Activated naive CD4-positive, alpha-beta T cell treated with Interleukin-2 at 50 U/mL for 16 hours (primary cell): Measurements from ENCODE around the gene MILR1.
"Not testable (repeated sequence)": the region's sequence is repeated elsewhere in the genome, so short reads cannot be mapped to it uniquely, and the experiment has no call there.

Source experiments
- DNase-seq: peaks from one replicate; pipeline ENCODE4 v3.0.0-alpha.2; 2020

Gene MILR1

DNA sequence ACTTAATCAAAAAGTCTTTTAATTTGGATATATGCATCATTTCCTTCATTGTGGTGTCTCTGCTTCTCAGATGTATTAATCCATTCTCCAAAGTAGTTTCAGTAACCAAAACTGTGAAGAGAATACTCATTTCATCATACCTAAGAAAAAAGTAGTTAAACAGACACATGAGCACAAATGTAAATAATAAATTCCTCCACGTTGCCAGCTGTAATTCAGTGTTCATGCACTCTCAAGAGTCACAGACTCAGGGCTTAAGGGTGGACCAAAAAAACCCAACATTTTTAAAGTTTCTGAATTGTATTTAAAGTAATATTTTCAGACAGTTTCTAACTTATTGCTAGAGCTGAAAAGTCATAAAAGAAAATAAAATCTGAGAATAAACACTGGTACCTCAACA is 28.9 kb downstream of the MILR1 start:
- DNase-seq: no peak

DNA sequence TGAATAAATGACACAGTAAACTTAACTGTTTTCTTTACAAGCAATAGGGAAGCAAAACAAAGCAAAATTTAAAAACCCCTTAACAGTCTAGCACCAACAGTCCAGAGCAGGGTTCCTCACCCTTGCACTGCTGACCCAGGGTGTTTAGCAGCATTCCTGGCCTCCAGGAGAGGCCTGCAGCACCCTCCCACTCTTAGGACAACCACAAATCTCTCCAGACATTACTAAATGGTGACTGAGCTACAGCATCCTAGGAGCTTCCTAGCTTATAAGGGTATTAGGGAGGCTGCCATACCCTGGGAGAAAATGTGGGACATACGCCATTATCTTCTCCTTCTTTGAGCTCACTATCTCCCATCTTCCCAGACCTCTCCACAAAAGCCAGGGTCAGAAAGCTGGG is 32.0 kb downstream of the MILR1 start:
- DNase-seq: no peak

DNA sequence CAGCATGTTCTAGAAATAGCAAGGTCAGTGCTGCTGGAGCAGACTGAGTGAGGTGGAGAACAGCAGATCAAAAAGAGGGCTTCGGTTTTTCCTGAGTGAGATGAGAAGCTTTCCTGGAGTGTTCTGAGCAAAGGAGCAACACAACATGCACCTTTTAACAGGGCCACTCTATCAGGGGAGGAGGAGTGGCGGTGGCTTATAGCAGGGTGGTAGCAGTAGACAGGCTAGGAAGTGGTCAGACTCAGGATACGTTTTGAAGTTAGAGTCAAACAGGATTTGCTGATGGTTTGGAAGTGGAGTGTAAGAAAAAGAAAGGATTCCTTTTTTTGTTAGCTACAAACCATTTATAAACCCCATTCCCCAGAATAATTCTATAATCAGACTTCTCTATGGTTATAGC is 35.5 kb downstream of the MILR1 start:
- DNase-seq: no peak

DNA sequence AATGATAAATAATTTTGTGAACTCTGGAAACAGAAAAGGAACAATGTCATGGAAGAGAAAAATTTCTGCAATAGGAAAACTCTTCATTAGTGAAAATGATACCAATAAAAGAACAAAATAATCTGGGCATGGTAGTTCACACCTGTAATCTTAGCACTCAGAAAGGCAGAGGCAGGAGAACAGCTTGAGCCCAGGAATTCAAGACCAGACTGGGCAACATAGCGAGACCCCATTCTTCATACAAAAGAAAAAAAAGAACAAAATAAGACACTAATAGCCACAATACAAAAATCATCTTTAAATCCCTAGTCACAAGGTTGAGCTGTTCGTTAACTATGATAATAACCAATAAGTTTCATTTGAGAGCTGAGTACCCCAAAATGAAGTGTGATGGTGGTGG is 39.4 kb downstream of the MILR1 start:
- no peak for DNase-seq

DNA sequence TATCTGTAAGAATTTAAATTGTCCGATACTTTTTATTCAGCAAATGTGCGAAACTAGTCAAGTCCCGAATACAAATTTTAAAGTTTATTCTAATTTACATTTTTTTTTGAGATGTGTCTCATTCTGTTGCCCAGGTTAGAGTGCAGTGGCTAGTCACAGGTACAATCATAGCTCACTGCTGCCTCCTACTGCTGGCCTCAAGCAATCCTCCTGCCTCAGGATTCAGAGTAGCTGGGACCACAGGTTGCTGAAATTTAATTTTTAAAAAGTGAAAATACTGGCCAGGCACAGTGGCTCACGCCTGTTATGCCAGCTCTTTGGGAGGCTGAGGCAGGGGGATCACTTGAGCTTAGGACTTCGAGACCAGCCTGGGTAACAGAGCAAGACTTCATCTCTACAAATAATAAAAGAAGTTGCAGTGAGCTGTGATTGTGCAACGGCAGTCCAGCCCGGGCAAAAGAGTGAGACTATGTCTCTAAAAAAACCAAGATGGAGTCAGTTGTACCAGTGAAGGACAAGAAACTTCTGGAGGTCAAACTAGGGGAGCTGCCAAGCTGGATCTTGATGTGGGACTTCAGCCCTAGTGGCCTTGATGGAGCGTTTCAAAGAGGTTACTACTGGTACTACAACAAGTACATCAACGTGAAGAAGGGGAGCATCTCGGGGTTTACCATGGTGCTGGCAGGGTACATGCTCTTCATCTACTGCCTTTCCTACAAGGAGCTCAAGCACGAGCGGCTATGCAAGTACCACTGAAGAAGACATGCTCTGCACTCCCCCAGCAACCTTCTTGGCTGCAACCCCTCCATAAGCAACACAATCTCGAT is 42.3 kb downstream of the MILR1 start:
- peak; percentile 52 for DNase-seq

DNA sequence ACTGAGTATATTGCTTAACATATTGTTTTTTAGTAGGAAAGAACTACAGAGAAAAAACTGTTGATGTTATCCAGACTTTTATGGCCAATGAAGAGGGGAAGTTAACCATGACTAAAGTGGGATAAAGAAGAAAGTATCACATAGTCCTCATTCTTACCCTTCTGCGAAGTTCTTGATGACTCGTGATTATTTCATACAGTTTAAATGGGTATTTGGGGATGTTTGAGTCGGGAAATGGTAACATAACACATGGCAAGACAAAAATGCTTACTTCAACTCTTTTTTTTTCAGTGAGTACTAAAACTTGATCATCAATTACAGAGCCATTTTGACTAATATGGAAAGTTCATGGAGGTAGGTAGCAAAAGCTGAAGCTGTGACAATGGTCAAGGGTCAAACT is 43.1 kb downstream of the MILR1 start:
- DNase-seq: no peak

DNA sequence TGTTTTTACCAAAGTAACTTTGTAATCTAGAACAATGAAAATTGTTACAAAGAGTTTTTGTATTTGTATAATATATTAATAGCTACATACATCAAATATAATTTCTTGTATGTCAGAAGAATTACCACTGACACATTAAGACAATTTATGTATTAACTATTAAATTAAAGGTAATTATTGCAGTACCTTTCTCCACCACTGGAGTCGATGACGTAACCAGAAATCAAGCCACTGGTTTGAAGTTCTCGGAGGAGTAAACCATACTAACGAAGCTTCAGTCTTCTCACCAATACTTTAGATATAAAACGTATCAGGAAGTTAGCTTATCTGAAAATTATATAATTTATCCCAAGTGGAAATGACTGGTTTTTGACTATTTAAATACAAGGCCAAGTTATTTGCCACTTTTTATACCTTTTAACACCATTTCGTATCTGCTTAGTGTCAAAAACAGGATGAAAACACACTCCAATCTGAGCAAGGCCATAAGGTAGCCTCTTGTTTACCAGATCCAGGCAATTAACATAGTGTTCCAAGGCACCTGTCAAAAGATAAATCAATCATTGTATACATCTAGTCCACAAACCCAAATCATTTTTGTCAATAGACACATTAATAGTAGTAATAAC is 43.7 kb downstream of the MILR1 start:
- DNase-seq: no peak

DNA sequence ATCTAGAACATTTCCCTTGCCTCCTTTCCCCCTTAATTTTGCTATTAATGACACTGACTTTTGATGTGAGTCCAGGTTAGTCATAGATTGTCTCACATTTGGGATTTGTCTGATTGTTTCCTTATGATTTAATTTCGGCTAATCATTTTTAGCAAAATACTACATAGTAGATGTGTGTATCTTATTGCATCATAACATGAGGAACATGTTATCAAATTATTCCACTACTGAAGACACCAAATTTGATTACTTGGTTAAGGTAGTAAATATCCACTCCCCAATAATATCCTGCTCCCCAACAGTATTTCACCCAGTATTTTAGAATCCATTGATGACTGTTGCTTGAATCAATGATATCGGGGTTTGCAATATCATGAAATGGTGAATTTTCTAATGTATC is 45.2 kb downstream of the MILR1 start:
- no peak for DNase-seq

DNA sequence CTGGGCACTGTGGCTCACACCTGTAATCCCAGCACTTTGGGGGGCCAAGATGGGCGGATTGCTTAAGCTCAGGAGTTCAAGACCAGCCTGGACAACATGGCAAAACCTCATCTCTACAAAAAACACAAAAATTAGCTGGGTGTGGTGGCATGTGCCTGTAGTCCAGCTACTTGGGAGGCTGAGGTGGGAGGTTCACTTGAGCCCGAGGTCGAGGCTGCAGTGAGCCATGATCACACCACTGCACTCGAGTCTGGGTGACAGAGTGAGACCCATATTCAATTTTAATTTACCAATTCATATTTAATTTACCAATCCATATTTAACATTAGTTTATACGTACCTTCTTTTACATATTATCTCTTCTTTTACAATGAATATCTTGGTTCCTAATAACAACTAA is 46.4 kb downstream of the MILR1 start:
- not testable (repeated sequence) for DNase-seq

DNA sequence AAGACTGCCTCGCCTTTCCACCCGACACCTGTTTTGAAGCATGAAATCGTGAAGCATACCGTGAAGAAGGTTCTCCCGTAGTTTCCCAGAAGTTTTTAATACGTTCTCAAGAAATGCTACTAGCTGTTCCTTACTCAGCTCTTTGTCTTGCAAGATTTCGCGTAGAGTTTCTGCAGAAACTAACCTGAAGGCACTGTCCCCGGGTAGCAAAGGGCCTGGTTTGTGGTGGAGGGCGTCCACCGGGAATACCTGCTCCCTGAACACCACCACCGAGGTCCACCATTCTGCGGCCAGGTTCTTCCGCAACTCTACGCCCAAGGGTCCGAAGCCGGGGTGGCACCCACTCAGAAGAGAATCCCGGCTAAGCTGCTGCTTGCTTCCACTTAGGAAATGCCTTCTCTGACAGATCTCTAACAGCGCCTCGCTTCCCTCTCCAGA is 47.5 kb downstream of the MILR1 start:
- no peak for DNase-seq

DNA sequence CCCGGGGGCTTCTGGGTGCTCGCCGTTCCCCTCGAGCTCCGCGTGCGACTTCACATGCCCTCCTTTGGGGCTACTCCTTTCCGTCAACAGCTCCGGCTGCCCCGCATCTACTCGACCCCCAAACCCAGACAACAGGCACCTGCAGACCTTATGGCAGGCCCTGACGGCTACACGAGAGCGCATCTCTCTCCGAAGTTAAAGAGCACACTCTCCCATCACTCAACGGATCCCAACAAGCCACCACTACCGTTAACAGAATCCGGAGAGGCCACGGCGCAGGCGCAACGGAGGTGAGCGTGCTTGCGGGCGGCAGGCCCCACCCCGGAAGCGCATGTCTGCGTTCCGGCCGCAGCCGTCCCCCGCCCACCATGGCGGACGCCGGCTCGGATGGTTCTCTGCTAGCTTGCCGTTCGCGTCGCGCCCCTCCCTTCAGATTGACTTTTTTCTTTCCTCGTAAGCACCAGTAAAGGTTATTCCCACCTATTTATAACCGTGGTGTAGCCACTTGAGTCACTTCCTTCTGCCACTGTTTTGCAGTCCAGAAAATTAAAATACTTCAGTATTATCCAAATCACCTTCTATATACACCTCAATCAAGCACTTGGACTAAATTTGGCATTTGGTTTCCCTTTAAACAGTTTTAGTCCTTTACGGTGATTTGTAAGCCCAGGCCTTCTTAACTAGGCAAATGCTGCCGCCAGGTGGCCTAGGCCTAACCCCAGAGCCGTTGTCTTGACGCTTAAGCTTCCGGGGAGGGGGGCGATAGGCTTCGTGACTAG is 48.1 kb downstream of the MILR1 start, which contains the start of gene POLG2:
POLG2 (minus strand) TSS at position 269 of the 779 bp plus-strand sequence; CDS start at position 183, 86 bp downstream.
- peak; percentile 96 for DNase-seq

DNA sequence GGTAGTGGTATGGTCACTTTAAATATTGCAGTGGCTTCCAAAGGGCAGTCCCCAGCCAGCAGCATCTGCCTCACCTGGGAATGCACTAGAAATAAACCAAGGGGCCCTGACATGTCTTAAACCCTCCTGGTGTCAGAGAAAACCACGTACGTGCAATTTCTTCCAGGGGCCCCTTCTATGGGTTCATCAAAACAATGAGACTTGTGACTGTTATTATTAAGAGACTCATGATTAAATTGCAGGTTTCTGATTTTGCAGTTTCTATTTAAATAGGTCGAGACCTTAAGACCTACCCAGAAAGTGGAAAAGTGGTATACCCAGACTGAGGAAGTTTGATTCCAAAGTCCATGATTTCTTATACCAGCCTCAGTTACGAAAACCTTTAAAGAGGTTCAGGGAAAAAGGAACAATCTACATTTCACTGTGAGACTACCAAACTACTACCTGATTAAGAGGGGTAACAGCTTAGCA is 48.7 kb downstream of the MILR1 start:
- DNase-seq: no peak

DNA sequence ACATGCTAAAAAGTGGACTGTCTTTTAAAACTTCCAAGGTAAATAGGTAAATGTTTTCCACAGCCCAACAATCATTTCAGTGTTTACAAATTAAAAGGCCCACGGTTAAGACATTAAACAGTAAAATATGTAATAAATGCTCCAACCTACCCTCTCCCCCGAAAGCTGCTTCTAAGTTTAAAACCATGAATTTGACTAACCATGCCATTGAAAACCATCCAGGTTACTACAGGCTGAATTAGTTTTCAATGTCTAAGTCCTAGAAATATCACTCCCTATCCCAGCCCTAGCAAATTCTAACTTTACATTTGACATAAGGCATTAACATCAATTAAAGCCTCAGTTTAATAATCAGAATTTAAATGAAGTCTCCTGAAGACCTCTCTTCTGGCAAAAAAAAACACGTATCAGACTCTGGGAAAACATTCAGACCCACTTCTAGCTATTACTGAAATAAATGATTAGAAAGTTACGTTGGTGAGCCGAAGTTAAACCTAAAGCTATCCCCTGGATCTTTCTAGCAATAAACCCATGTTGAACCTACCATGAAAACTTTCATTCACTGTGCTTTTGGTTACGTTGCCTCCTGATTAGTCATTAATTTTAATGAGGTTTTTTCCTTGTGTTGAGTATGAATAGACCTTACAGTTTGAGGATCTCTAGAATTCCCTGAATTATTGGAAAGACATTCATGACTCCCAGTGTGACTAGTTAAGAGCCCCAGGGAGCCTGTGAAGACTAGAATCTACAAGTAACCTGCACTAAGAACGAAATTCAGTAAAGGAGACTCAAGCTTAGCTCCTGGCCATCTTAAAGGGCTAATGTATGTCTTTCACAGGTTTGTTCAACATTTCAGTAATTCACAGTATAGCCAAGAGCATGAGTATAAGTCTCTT is 49.6 kb downstream of the MILR1 start:
- no peak for DNase-seq

DNA sequence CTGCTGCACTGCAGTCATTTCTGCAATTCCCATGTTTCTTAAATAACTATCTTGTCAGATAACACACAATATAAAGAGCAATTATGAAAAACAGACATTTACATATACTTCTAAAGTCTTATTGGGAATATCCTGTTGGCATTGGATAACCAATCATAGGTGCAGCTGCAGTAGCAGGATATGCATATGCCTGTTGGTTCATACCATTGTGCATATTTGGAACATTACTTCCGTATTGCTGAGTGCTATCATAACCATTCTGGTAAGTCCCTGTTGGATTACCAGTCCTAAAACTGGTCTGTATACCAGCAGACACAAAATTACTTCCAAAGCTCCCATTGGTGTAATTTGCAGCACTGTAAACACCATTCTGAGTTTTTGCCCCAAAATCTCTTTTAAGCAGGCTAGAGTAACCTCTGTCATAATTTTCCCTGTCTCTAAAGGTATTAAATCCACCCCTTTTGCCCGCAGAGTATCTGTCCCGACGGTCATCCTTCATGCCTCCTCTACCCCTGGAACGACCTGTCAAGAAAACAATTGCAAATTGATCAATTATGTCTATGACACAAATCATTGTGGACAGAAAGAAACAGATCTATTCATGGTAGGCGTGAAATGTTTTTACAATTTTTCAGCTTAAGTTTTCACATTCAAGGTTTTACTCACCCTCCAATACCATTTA is 51.0 kb downstream of the MILR1 start:
- no peak for DNase-seq

DNA sequence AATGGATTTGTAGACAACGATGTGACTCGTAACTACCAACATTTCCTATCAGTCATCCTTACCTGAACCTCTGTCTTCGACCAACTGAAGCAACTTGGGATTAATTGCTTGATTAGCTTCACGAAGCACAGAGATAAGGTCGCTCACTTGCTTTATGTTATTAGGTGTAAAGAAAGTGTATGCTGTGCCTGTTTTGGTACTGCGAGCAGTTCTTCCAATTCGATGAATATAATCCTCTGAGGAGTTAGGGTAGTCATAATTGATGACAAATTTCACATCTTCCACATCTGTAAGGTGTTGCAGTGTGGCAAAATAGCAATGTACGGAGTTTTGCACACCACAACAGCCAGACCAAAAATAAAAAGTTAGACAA is 51.6 kb downstream of the MILR1 start:
- DNase-seq: no peak

DNA sequence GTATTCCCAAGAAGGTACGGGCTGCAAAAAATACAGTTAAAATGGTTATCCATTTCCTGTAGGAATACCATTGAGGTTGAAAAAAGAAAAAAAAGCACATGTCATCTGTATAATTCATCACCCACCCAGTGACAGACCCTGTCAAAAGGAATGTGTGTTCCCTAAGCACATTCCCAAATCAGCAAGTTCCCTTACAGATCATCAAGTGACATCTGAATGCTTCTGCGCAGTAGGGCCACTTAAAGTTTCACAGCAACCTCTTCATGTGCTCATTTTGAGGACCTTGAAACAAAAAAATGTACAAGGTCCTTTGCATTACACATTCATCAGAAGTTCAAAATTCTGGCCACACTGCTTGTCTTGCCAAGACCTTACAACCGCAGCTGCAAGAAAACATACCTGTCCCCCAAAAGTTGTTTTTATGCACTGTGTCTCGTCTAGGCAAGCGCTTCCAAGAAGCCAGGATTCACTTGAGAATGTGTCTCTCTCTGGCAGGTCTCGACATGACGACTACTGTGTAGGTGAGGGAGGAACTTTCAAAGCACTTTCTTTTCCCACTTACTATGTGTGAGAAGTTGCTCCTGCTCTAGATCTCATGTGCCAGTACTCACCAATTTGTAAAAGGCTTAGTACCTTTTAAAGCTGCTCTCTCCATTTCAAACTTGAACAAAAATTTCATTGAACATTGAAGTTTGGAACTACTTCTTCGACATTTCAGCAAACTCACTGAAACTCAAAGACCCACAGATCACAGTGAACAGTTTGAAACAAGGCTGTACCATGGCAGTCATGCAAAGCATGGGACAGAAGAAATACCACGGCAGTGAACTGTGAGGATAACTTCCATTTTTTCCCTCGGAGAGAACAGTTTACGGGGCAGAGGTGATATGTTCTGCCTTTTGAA is 52.2 kb downstream of the MILR1 start:
- no peak for DNase-seq

DNA sequence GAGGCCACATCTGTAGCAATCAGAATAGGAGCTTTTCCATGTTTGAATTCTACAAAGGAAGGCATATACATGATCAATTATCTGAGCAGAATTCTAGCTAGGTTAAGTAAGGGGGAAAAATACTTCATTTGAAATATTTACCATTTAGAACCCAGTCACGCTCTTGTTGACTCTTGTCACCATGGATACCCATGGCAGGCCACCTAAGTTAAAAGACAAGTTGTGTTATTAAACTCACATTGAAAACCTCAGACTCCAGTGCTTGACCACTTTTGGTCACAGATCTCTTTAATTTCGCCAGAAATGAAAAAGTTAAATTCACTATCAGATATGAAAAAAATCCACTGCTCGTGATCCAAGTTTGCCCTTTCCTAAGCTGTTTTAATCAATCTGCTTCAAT is 53.1 kb downstream of the MILR1 start:
- no peak for DNase-seq

DNA sequence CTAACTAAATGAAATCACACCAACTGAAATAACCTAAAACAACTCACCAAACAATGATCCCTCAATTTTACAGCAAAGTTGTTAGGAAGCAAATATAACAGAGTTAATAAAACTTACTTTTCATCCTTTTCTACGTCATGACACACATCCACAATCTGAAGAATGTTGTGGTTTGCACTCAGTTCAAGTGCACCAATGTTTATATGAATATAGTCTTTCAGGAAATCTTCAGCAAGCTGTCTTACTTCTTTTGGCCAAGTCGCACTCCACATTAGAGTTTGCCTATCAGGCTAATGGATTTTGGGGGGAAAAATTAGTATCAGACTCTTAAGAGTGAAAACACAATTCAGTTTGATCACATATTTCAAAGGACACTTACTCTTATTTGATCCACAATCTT is 53.9 kb downstream of the MILR1 start:
- no peak for DNase-seq

DNA sequence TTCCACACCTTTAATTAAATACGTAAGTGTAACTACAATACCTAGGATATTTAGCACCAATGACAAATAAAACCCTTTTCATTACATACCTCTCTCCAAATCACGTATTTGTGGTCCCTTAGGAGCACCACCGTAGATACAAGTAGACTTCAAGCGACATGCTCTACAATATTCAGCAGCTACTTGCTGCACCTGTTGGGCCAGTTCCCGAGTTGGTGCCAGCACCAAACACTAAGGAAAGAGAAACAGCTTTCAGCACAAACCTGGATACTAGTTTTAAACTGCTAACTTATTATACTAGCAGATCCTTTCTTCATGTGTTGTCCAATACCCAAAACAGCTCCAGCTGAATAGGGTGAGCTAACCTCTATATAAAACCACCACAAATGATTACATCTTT is 54.4 kb downstream of the MILR1 start:
- DNase-seq: no peak

DNA sequence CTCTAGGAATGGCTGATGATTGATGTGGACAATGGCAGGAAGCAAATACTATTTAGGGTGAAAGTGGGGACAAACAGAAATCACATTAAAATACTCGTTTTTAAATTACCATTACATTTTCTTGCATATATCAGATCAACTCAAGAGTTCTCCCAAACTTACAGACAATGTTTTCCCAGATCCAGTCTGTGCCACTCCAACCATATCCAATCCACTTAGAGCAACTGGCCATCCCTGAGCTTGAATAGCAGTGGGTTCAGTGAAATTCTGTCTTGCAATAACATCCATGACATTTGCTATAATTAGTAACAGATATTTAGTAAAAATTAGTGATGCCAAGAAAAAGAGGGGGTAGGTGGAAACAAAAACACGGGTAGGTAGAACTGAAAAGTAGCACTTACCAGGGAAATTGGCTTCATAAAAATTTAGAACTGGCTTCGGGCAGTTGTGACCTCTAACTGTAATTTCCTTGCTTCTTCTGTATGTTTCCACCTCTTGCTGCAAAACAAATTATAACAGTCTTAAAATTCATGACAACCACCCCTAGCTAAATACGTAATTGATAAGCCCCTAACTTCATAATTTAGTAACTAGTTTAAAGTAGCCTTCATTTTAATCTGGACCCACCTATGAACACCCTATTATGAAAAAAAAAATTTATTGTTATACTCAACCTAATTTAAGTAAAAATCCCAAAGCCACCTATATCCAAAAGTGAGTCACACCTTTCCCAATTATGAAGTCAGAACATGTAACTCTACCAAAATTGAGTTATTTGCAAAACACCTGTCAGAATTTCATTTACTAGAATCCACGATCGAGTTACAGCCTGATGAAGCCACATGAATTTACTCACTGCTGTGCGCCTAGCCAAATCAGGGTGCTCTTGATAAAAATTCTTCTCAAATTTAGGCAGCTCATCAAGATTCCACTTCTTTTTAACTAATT is 55.2 kb downstream of the MILR1 start:
- DNase-seq: no peak
